ENCODE data around the gene APIP. TPM values are rescaled to one million over a fixed set of nuclear protein-coding genes. Genes with fewer than 3 reads are reported as not detected.

The APIP gene
- total and polyA plus RNA-seq, 2 of the 8 experiments (the other 6 are each of a cell fraction or from before 2014, with no cell fraction given): 10.4 to 25.7 TPM

GRCh38 chr11:34938611-34939010, 22.4 kb upstream of the APIP start (continued):
- TF ChIP-seq GTF2F1 (IDR thresholded peaks at IDR 0.05; ENCODE audit: borderline replicate concordance, low read depth, low read length) (no peak), SIN3A (conservative IDR thresholded peaks at IDR 0.05 in 1 of 2, IDR thresholded peaks at IDR 0.05 in 1 of 2; ENCODE audit: low read depth in 1 of 2, low read length in 2 of 2) (no peak)
